GM21423 (cell line): ENCODE data around the gene PLEKHA6.

Source experiments
- ATAC-seq: cut with Tn5 transposase; IDR thresholded peaks from one replicate; pipeline ENCODE4 v1.9.1; 2021; ENCODE audit warnings: mild to moderate bottlenecking, moderate library complexity; ENCODE audit not compliant: unreplicated experiment

The PLEKHA6 gene

GRCh38 chr1:204288021-204288588 is 71.6 kb downstream of the PLEKHA6 start:
- no peak for ATAC-seq

GRCh38 chr1:204287466-204287891 is 72.2 kb downstream of the PLEKHA6 start:
- ATAC-seq = no peak

DNA sequence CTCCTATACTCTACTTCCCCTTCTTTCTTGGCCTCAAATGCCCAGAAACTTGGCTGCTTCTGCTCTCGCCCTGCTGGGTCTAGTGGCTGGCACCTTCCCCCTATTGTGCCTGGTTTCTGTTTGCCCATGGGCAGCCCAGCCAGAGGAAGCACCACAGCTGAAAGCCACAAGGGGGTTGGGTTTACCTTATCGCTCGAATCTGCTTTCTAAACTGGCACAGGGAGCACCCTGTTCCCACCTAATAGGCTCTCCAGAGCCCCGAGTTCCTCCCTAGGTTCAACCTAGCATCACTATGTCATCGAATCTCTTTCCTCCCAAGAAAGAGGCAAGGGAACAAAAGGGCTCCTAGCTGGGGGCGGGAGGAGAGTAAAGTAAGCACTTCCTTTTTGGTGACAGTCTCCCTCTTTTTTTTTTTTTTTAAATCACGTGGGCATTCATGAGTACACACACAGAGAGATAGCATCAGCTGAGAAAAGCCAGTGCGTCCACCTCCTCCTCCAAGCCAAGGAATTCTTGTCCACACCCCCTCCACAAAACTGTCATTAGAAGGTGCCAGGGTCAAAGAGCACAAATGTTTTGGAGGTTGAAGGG is 72.8 kb downstream of the PLEKHA6 start:
- no peak for ATAC-seq

DNA sequence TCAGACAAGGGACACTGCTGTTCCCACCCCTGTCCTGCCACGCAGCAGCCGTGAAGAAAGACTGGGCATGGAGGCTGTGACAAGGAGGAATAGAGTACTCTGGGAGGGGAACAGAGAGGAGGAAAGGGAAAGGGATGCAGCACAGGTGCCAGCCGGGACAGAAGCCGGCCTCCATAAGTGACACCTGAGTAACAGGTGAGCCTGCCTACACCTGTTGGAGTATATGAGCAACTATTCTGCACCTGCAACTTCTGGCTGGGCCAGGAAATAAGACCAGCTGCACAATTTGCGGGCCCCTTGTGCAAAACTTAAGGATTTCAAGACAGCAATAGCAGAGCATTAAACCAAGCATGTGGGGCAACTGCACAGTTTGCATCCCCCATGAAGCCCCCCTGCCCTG is 73.4 kb downstream of the PLEKHA6 start:
- no peak for ATAC-seq

GRCh38 chr1:204285436-204286305 is 74.1 kb downstream of the PLEKHA6 start:
- ATAC-seq = no peak

DNA sequence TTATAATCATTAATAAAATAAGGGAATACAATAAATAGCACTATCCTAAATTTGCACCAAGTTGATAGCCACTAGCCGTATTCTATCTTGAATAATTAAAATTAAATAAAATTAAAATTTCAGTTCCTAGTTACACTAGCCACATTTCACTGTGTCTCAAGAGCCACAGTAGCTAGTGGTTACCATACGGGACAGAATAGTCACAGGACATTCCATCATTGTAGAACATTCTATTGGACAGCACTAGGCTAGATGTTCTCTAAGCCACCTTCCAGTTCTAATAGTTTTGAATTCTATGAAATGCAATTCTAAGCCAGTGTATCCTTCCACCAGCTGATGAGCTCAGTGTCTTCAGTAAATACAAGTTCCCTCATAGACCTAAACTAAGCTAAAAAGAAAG is 74.8 kb downstream of the PLEKHA6 start:
- no peak for ATAC-seq

GRCh38 chr1:204283711-204284651 is 75.7 kb downstream of the PLEKHA6 start:
- no peak for ATAC-seq

- ATAC-seq = no peak
These were observed 76.9 kb downstream of the PLEKHA6 start for GRCh38 chr1:204282761-204283221.

DNA sequence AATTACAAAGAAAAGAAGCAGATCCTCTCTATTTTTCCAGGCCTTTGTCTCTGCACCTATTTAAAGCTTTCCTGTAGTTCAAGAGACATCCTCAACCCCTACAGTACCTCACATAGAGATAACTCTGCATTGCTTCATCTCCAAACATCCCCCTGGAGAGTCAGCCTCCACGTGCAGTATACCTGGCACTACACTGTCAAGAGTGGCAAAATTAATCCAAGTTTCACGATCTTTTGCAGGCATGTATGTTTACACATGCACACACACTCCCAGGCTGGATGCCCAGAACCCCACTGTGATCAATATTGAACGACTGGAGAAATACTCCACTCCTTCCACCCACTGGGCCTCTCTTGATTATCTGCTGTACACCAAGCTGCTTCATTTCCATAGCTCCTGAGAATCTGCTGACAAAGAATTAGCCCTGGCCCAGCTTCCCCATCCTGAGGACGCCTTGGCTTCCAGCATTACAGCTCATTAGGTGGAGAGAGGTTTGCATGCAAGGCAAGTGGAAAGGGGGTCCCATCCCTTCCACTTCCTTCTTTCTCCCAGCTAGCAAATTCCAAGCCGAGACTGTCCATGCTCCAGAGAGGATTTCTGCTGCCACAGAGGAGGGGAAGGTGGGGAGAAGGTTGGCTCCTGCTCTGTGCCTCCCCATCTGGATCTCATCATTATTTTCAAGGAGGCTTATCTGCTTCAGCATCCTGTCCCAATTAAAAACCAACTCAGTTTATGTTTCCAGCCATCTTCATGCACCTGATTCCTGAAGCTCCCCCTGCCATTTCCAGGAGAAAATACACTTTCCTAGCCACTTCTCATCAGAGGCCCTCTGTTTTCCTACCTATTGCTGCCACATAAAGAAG is 79.4 kb downstream of the PLEKHA6 start:
- no peak for ATAC-seq

DNA sequence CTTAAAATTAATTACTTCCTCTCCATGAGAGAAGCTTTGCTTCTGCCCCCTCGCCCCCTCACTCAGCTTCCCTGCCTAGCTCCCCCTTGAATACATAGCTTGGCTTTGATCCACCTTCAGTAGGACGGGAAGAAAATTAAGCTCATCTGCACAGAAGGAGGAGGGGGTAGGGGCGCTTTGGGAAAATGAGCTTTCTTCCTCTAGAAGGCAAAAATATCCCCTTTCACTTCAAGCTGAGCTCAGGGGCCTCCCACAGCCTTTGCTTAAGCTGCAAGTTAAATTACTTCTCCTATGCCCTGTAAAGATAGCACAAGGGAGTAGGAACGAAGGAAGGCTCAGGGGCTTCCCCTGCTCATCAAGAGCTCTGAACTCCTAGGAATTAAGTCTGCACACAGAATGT is 80.8 kb downstream of the PLEKHA6 start:
- ATAC-seq = no peak

- no peak for ATAC-seq
These were observed 81.5 kb downstream of the PLEKHA6 start for GRCh38 chr1:204278251-204278650.

DNA sequence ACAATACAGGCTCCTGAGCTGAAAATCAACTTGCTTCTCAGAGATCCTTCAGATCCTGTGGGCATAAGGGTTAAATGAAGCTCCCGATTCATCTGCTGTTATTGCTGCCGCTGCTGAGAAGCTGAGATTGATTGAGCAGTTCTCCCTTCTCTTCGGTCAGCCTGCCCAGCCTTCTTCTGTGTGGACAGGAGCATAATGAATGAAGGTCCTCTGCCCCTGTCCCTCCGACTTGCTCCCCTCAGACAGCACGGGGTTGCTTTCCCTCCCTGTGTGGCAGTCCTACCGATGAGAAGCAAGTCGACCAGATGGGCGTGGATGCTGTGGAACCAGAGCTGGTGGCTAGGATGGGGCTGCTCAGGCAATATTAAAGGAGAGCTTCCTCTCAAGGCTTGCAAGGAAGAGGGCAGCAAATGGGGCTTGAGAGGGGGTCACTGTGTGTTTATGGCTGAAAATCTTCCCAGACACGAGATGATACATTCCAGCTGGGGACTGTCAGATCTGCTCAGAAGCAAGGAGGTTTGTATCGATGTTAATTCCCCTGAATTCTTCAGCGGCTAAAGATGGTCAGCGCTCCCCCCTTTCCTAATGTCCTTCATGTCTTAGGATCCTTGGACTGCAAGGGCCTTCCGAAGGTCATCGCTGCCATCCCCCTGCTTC is 82.0 kb downstream of the PLEKHA6 start:
- ATAC-seq = no peak

DNA sequence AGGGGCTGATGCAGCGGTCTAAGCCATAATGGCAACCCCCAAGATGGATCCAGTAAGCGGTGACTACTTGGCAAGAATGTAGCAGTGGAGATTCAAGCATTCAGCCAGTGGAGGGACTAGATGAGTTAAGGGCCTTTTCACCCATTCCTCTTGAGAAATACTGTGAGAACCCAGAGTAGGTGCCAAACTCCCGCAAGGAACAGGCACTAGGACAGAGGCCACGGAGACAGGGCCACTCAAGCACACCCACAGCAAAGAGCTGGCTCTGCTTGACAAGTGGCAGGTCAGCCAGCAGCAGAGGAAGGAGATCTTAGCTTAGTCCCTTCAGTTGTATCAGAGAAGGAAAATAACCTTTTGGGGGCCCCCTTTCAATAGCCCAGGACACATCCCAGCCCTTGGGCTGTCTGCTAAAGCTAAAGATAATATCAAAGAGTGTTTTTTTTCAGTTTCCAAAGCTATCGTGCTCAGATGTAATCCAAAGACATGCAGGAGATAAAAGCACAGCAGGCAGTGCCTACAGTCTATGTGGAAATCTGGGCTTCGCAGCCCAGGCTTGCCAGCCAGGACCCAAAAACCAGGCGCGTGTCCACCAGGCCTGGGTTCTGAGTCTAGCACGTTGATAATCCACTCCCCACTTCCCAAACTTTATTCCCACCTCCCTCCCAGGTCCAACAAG is 83.9 kb downstream of the PLEKHA6 start:
- ATAC-seq = no peak

- no peak for ATAC-seq
These were observed 85.3 kb downstream of the PLEKHA6 start for GRCh38 chr1:204274446-204274845.

GRCh38 chr1:204272505-204272904 is 87.2 kb downstream of the PLEKHA6 start:
- ATAC-seq = no peak

GRCh38 chr1:204271970-204272369 is 87.8 kb downstream of the PLEKHA6 start:
- ATAC-seq = no peak

- no peak for ATAC-seq
These were observed 91.6 kb downstream of the PLEKHA6 start for GRCh38 chr1:204268101-204268500.

DNA sequence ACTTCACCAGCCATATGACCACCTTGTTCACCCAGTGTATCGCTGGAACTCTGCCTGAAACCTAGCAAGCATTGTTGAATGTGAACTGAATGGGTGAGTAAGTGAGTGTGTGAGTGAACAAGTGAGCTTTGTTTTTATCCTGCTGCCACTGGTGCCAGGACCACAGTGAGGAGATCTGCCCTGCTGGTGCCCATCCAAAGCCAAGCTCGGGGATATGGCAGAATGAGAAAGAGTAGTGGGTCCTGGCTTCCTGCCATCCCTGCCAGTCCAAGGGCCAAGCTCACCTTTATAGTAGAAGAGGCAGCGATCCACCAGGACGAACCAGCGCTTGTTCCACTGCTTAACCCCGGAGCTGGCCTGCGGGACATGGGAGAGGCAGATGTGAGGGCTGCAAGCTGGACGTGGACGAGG is 92.5 kb downstream of the PLEKHA6 start:
- no peak for ATAC-seq

DNA sequence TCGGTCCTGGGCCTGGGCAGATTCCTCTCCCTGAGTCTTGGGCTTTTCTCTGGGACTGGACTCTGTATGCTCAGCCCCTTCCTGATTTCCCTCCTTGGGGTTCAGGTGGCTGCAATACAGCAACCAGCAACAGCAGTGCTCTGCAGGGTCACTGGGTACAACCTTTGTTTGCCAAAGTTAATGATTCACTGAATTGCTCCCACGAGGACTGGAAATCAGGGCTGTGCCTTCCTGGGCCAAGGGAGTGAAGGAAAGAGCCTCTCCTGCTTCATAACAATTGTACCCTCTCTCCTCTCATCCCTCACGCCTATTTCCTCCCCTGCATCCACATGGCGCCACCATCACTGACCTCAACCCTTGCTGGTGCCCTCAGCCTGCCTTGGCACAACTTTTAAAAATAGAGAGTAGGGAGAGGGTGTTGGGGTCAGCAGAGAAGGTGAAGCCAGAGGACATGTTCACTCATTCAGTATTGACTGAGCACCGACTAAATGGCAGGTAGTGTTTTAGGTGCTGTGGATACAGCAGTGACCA is 93.2 kb downstream of the PLEKHA6 start:
- no peak for ATAC-seq
